Stimulated activated CD4-positive, alpha-beta T cell treated with anti-CD3 and anti-CD28 coated beads, TNF-alpha, amount 100 ng/mL, for 1 hour (primary cell): Measurements from ENCODE around the gene PLXNC1.

ENCODE experiments used
- DNase-seq, 3 donors: peaks; one replicate each; pipeline ENCODE4 v3.0.0-alpha.2; 2020; ENCODE audit warnings: low read depth in 3 of 3, low spot score in 1 of 3

The PLXNC1 gene

GRCh38 chr12:94229902-94230301 lies 81.5 kb downstream of the PLXNC1 start:
- no peak for DNase-seq

GRCh38 chr12:94230357-94230905 lies 82.1 kb downstream of the PLXNC1 start:
- no peak for DNase-seq

GRCh38 chr12:94231709-94232108 lies 83.3 kb downstream of the PLXNC1 start:
- no peak for DNase-seq

GRCh38 chr12:94235848-94236247 lies 87.5 kb downstream of the PLXNC1 start:
- DNase-seq: no peak

GRCh38 chr12:94239332-94239993 lies 91.1 kb downstream of the PLXNC1 start:
- DNase-seq: no peak

GRCh38 chr12:94240171-94240570 lies 91.8 kb downstream of the PLXNC1 start:
- DNase-seq: no peak

GRCh38 chr12:94242901-94243300 lies 94.5 kb downstream of the PLXNC1 start:
- DNase-seq: no peak

- no peak for DNase-seq
These were observed 96.1 kb downstream of the PLXNC1 start for GRCh38 chr12:94244165-94245133.

- DNase-seq: no peak
These were observed 97.4 kb downstream of the PLXNC1 start for GRCh38 chr12:94245631-94246383.

GRCh38 chr12:94247246-94247645 lies 98.9 kb downstream of the PLXNC1 start:
- no peak for DNase-seq

- DNase-seq: no peak
These were observed 100.2 kb downstream of the PLXNC1 start for GRCh38 chr12:94248582-94248981.

- DNase-seq: no peak
These were observed 101.8 kb downstream of the PLXNC1 start for GRCh38 chr12:94250130-94250529.

- no peak for DNase-seq
These were observed 105.9 kb downstream of the PLXNC1 start for GRCh38 chr12:94254270-94254669.

GRCh38 chr12:94255006-94255405 lies 106.6 kb downstream of the PLXNC1 start:
- DNase-seq: no peak

- no peak for DNase-seq
These were observed 107.1 kb downstream of the PLXNC1 start for GRCh38 chr12:94255428-94255827.

GRCh38 chr12:94258593-94258992 lies 110.2 kb downstream of the PLXNC1 start:
- no peak for DNase-seq

- DNase-seq: no peak
These were observed 111.6 kb downstream of the PLXNC1 start for GRCh38 chr12:94260017-94260416.

- no peak for DNase-seq
These were observed 112.3 kb downstream of the PLXNC1 start for GRCh38 chr12:94260717-94261116.

GRCh38 chr12:94261119-94261518 lies 112.7 kb downstream of the PLXNC1 start:
- no peak for DNase-seq

- DNase-seq: no peak
These were observed 113.4 kb downstream of the PLXNC1 start for GRCh38 chr12:94261786-94262185.
